ENCODE results near the gene MYH11. TPM values are rescaled to one million over a fixed set of nuclear protein-coding genes. Genes with fewer than 3 reads are reported as not detected.

MYH11 gene
- polyA plus RNA-seq, 1 donor from 2014 or later, result not detected

- H2AFZ ChIP-seq (ENCODE audit: low read depth, low read length), result no peak overlapping the region
- H3K9ac ChIP-seq (ENCODE audit: low read length), result no peak overlapping the region
- H3K79me2 ChIP-seq (replicated peaks; ENCODE audit: insufficient read depth, low read length), result no peaks in the 10 kb centered on the region
- H3K36me3 ChIP-seq (ENCODE audit: insufficient read depth, low read length), result no peaks in the 10 kb centered on the region
- H3K4me3 ChIP-seq (ENCODE audit: low read length), result no peak overlapping the region
- no peaks in the 10 kb centered on the region for H4K20me1 ChIP-seq (ENCODE audit: insufficient read depth)
- no peaks in the 10 kb centered on the region for H3K9me2 ChIP-seq (ENCODE audit: insufficient read depth, low read length)
- no peak overlapping the region for H3K27ac ChIP-seq (ENCODE audit: low read length)
- no peak overlapping the region for H3K4me2 ChIP-seq (ENCODE audit: low read length)
- TF ChIP-seq CTCF (IDR thresholded peaks at IDR 0.05; ENCODE audit: poor library complexity, severe bottlenecking) (no peak), POLR2AphosphoS5 (IDR thresholded peaks at IDR 0.05) (no peak), SMC3 (conservative IDR thresholded peaks at IDR 0.05; ENCODE audit: poor library complexity) (no peak), REST (IDR thresholded peaks at IDR 0.05; ENCODE audit: borderline replicate concordance) (no peak), MXI1 (conservative IDR thresholded peaks at IDR 0.05; ENCODE audit: poor library complexity, severe bottlenecking) (no peak), TAF1 (IDR thresholded peaks at IDR 0.05; ENCODE audit: low read depth) (no peak), EP300 (conservative IDR thresholded peaks at IDR 0.05; ENCODE audit: poor library complexity, severe bottlenecking) (no peak), RAD21 (conservative IDR thresholded peaks at IDR 0.05) (no peak), EZH2 (IDR thresholded peaks at IDR 0.05; ENCODE audit: borderline replicate concordance, insufficient read depth, low read length, poor library complexity, severe bottlenecking) (no peak)
- no peaks in the 10 kb centered on the region for H3F3A ChIP-seq (ENCODE audit: insufficient read depth, low read length, poor library complexity, severe bottlenecking)
- H3K9me3 ChIP-seq (ENCODE audit: low read length), result no peaks in the 10 kb centered on the region
- no peaks in the 10 kb centered on the region for H3K27me3 ChIP-seq (ENCODE audit: insufficient read depth, low read depth, low read length)
Measured at GRCh38 chr16:15780805-15781204, 76.0 kb downstream of the MYH11 start.

- Histone ChIP-seq H3K27ac (ENCODE audit: low read length) (no peak overlapping the region), H2AFZ (ENCODE audit: low read depth, low read length) (no peak overlapping the region)
Measured at GRCh38 chr16:15779664-15780351, 77.0 kb downstream of the MYH11 start.

More at GRCh38 chr16:15779664-15780351, 77.0 kb downstream of the MYH11 start:
- TF ChIP-seq REST (IDR thresholded peaks at IDR 0.05; ENCODE audit: borderline replicate concordance) (no peak), EP300 (conservative IDR thresholded peaks at IDR 0.05; ENCODE audit: poor library complexity, severe bottlenecking) (no peak), EZH2 (IDR thresholded peaks at IDR 0.05; ENCODE audit: borderline replicate concordance, insufficient read depth, low read length, poor library complexity, severe bottlenecking) (no peak), MXI1 (conservative IDR thresholded peaks at IDR 0.05; ENCODE audit: poor library complexity, severe bottlenecking) (no peak), RAD21 (conservative IDR thresholded peaks at IDR 0.05) (no peak), POLR2AphosphoS5 (IDR thresholded peaks at IDR 0.05) (no peak)
- Histone ChIP-seq H3K9me2 (ENCODE audit: insufficient read depth, low read length) (no peaks in the 10 kb centered on the region), H4K20me1 (ENCODE audit: insufficient read depth) (no peaks in the 10 kb centered on the region), H3F3A (ENCODE audit: insufficient read depth, low read length, poor library complexity, severe bottlenecking) (no peaks in the 10 kb centered on the region), H3K4me3 (ENCODE audit: low read length) (no peak overlapping the region), H3K79me2 (replicated peaks; ENCODE audit: insufficient read depth, low read length) (no peaks in the 10 kb centered on the region), H3K9me3 (ENCODE audit: low read length) (no peaks in the 10 kb centered on the region), H3K36me3 (ENCODE audit: insufficient read depth, low read length) (no peaks in the 10 kb centered on the region), H3K27me3 (ENCODE audit: insufficient read depth, low read depth, low read length) (no peaks in the 10 kb centered on the region), H3K4me2 (ENCODE audit: low read length) (no peak overlapping the region), H3K9ac (ENCODE audit: low read length) (no peak overlapping the region)

All from neural cell (in vitro differentiated cells).